ENCODE data around the gene ATP6V0C. TPM values are rescaled to one million over a fixed set of nuclear protein-coding genes. Genes with fewer than 3 reads are reported as not detected.

ATP6V0C gene
- total RNA-seq, result 100 to 1,000 TPM in 1 of 2 donors, 10 to 100 TPM in 1; 98.5 to 128 TPM

- ATAC-seq (replicated peaks), result peak; percentile 92
- H3K4me3 Mint-ChIP-seq, result peak within 1 kb of the TSS; percentile 82
These were observed at the start of gene ATP6V0C for GRCh38 chr16:2513405-2514332. ATP6V0C (plus strand) TSS chr16:2513952; CDS start chr16:2514104, 152 bp downstream.

GRCh38 chr16:2464333-2464732, 49.4 kb upstream of the ATP6V0C start:
- H3K27me3 Mint-ChIP-seq, result no peaks in the 10 kb centered on the region
- H3K4me1 Mint-ChIP-seq, result peaks cover 4% of the 10 kb centered on the region
- peaks cover 4% of the 10 kb centered on the region for H3K36me3 Mint-ChIP-seq (ENCODE audit: low read depth)
- no peak overlapping the region for H3K4me3 Mint-ChIP-seq
- no peaks in the 10 kb centered on the region for H3K9me3 Mint-ChIP-seq
- ATAC-seq (replicated peaks), result no peak
- no peak overlapping the region for H3K27ac Mint-ChIP-seq

More at GRCh38 chr16:2513405-2514332, at the start of gene ATP6V0C:
- peak within 1 kb of the TSS; percentile 92 for H3K27ac Mint-ChIP-seq
- H3K4me1 Mint-ChIP-seq, result peaks cover 24% of the 10 kb centered on the region
- no peaks in the 10 kb centered on the region for H3K9me3 Mint-ChIP-seq
- peaks cover 37% of the 10 kb centered on the region for H3K36me3 Mint-ChIP-seq (ENCODE audit: low read depth)
- no peaks in the 10 kb centered on the region for H3K27me3 Mint-ChIP-seq

- H3K36me3 Mint-ChIP-seq (ENCODE audit: low read depth), result no peaks in the 10 kb centered on the region
- no peak for ATAC-seq (replicated peaks)
- H3K4me3 Mint-ChIP-seq, result no peak overlapping the region
- H3K27me3 Mint-ChIP-seq, result peaks cover 11% of the 10 kb centered on the region
- no peaks in the 10 kb centered on the region for H3K9me3 Mint-ChIP-seq
- peaks cover 5% of the 10 kb centered on the region for H3K4me1 Mint-ChIP-seq
- no peak overlapping the region for H3K27ac Mint-ChIP-seq
These were observed 47.9 kb upstream of the ATP6V0C start for GRCh38 chr16:2465653-2466415.

GRCh38 chr16:2466667-2467527, 46.9 kb upstream of the ATP6V0C start:
- peaks cover 5% of the 10 kb centered on the region for H3K4me1 Mint-ChIP-seq
- peak overlapping the region; percentile 13 for H3K4me3 Mint-ChIP-seq
- ATAC-seq (replicated peaks), result peak; percentile 7
- no peaks in the 10 kb centered on the region for H3K36me3 Mint-ChIP-seq (ENCODE audit: low read depth)
- no peaks in the 10 kb centered on the region for H3K9me3 Mint-ChIP-seq
- H3K27me3 Mint-ChIP-seq, result peaks cover 11% of the 10 kb centered on the region
- H3K27ac Mint-ChIP-seq, result no peak overlapping the region

GRCh38 chr16:2467528-2468232, 46.1 kb upstream of the ATP6V0C start:
- no peaks in the 10 kb centered on the region for H3K36me3 Mint-ChIP-seq (ENCODE audit: low read depth)
- no peak overlapping the region for H3K27ac Mint-ChIP-seq
- H3K4me1 Mint-ChIP-seq, result peaks cover 5% of the 10 kb centered on the region
- H3K27me3 Mint-ChIP-seq, result peaks cover 11% of the 10 kb centered on the region
- H3K9me3 Mint-ChIP-seq, result no peaks in the 10 kb centered on the region
- H3K4me3 Mint-ChIP-seq, result peak overlapping the region; percentile 13
- ATAC-seq (replicated peaks), result peak; percentile 58

GRCh38 chr16:2468233-2468724, 45.5 kb upstream of the ATP6V0C start:
- Mint-ChIP-seq H3K4me3 (peak overlapping the region; percentile 21), H3K27ac (no peak overlapping the region), H3K9me3 (no peaks in the 10 kb centered on the region), H3K4me1 (peaks cover 5% of the 10 kb centered on the region), H3K27me3 (peaks cover 11% of the 10 kb centered on the region), H3K36me3 (ENCODE audit: low read depth) (no peaks in the 10 kb centered on the region)
- peak; percentile 31 for ATAC-seq (replicated peaks)

- Mint-ChIP-seq H3K36me3 (ENCODE audit: low read depth) (no peaks in the 10 kb centered on the region), H3K9me3 (no peaks in the 10 kb centered on the region), H3K4me1 (peaks cover 5% of the 10 kb centered on the region), H3K27ac (no peak overlapping the region), H3K4me3 (peak overlapping the region; percentile 21), H3K27me3 (peaks cover 11% of the 10 kb centered on the region)
- ATAC-seq (replicated peaks), result no peak
These were observed 44.9 kb upstream of the ATP6V0C start for GRCh38 chr16:2468725-2469398.

GRCh38 chr16:2469399-2470233, 44.1 kb upstream of the ATP6V0C start:
- H3K36me3 Mint-ChIP-seq (ENCODE audit: low read depth), result no peaks in the 10 kb centered on the region
- H3K27me3 Mint-ChIP-seq, result peaks cover 11% of the 10 kb centered on the region
- peaks cover 5% of the 10 kb centered on the region for H3K4me1 Mint-ChIP-seq
- no peak overlapping the region for H3K27ac Mint-ChIP-seq
- H3K9me3 Mint-ChIP-seq, result no peaks in the 10 kb centered on the region
- ATAC-seq (replicated peaks), result no peak
- H3K4me3 Mint-ChIP-seq, result peak overlapping the region; percentile 9

GRCh38 chr16:2470234-2470601, 43.5 kb upstream of the ATP6V0C start:
- no peak for ATAC-seq (replicated peaks)
- Mint-ChIP-seq H3K4me3 (peak overlapping the region; percentile 9), H3K4me1 (peaks cover 5% of the 10 kb centered on the region), H3K36me3 (ENCODE audit: low read depth) (no peaks in the 10 kb centered on the region), H3K27ac (no peak overlapping the region), H3K9me3 (no peaks in the 10 kb centered on the region), H3K27me3 (peaks cover 11% of the 10 kb centered on the region)

- no peak for ATAC-seq (replicated peaks)
- Mint-ChIP-seq H3K27me3 (peaks cover 11% of the 10 kb centered on the region), H3K27ac (no peak overlapping the region), H3K4me1 (peaks cover 5% of the 10 kb centered on the region), H3K9me3 (no peaks in the 10 kb centered on the region), H3K4me3 (peak overlapping the region; percentile 9), H3K36me3 (ENCODE audit: low read depth) (no peaks in the 10 kb centered on the region)
These were observed 43.1 kb upstream of the ATP6V0C start for GRCh38 chr16:2470603-2471015.

GRCh38 chr16:2471016-2471652, 42.6 kb upstream of the ATP6V0C start, which contains the start of gene NTN3:
NTN3 (plus strand) TSS chr16:2471297; CDS start chr16:2471702, 405 bp downstream.
- Mint-ChIP-seq H3K4me1 (peaks cover 7% of the 10 kb centered on the region), H3K27me3 (peaks cover 11% of the 10 kb centered on the region), H3K4me3 (peak within 1 kb of the TSS; percentile 9), H3K36me3 (ENCODE audit: low read depth) (no peaks in the 10 kb centered on the region), H3K9me3 (no peaks in the 10 kb centered on the region), H3K27ac (no peak within 1 kb of the TSS)
- no peak for ATAC-seq (replicated peaks)
